Heart right ventricle (tissue), 16 donors: ENCODE results near the gene CLMP. TPM values are rescaled to one million over a fixed set of nuclear protein-coding genes. Genes with fewer than 3 reads are reported as not detected.
A peak's percentile ranks its signal among the peaks of the same experiment; 100 is the strongest.
"Not testable (repeated sequence)": the region's sequence is repeated elsewhere in the genome, so short reads cannot be mapped to it uniquely, and the experiment has no call there.

ENCODE experiments used
- ATAC-seq, 8 donors: fragments of 200-7000 bp; cut with Tn5 transposase; one replicate each; pipeline ENCODE4 v1.9.1; 2020; ENCODE audit warnings: mild to moderate bottlenecking in 8 of 8, moderate library complexity in 8 of 8, moderate number of reproducible peaks in 1 of 8
- DNase-seq, 2 donors: peaks; one replicate each; pipeline ENCODE4 v3.0.0-alpha.2; 2020
- H3K27ac ChIP-seq, 10 donors: fragments of 200-600 bp; sonication (generic) in 2 of 10; one replicate each; pipeline versions ENCODE4 v1.5.0 to v1.8.0; 2020 to 2022; ENCODE audit warnings: mild to moderate bottlenecking in 3 of 10
- H3K27me3 ChIP-seq, 7 donors: fragments of 200-600 bp; one replicate each; pipeline ENCODE4 v1.8.0; 2021 to 2022; ENCODE audit warnings: mild to moderate bottlenecking in 2 of 7
- H3K36me3 ChIP-seq, 9 donors: fragments of 200-600 bp; sonication (generic) in 1 of 9; one replicate each; pipeline versions ENCODE4 v1.5.0 to v1.8.0; 2020 to 2022; ENCODE audit warnings: mild to moderate bottlenecking in 2 of 9
- H3K4me1 ChIP-seq, 9 donors: fragments of 200-600 bp; sonication (generic) in 1 of 9; one replicate each; pipeline versions ENCODE4 v1.5.0 to v1.8.0; 2020 to 2022; ENCODE audit warnings: mild to moderate bottlenecking in 4 of 9
- H3K4me3 ChIP-seq, 10 donors: fragments of 200-600 bp; sonication (generic) in 2 of 10; one replicate each; pipeline versions ENCODE4 v1.5.0 to v1.8.0; 2020 to 2022; ENCODE audit warnings: mild to moderate bottlenecking in 7 of 10, moderate library complexity in 2 of 10
- H3K9me3 ChIP-seq, 11 donors: fragments of 200-600 bp in 10 of 11; sonication (generic) in 2 of 11; one replicate each; pipeline versions ENCODE4 v1.5.0 to v1.8.0; 2013 to 2022; ENCODE audit warnings: mild to moderate bottlenecking in 2 of 11, control low read depth in 1 of 11, moderate library complexity in 1 of 11
- CTCF ChIP-seq, 9 donors: fragments of 200-600 bp; sonication (generic) in 2 of 9; IDR thresholded peaks; one replicate each; pipeline versions ENCODE4 v1.5.0 to v1.8.0; 2021 to 2022; ENCODE audit warnings: antibody characterized with exemption in 9 of 9, mild to moderate bottlenecking in 5 of 9, moderate library complexity in 1 of 9
- WGBS, 2 donors: extraction: QIAGEN DNeasy Blood & Tissue Kit; methylation state at CpG; one replicate each; pipeline ENCODE4 v1.1.7; 2013; ENCODE audit warnings: inconsistent platforms in 1 of 2; 5-methylcytosine and 5-hydroxymethylcytosine counted together
- intact Hi-C, 10 donors: fragments of 100-400 bp; cut with DNase I; formaldehyde crosslinking; loops; one replicate each; pipeline versions ENCODE4 v1.11.1 to v1.14.2; 2022
- polyA plus RNA-seq, 2 donors: library from polyadenylated mRNA; stranded (reverse); fragments of 200-250 nt; gene quantifications; one replicate each; pipeline ENCODE4 v1.2.3, GENCODE V29; 2013
- total RNA-seq, 10 donors: library from RNA; stranded (reverse); fragmentation: NEBNext Ultra II Directional in 3 of 10; extraction: Animal tissue kit (Norgen Biotek cat#: 25700) in 3 of 10; gene quantifications; one replicate each; pipeline versions ENCODE4 v1.2.1 to v1.2.4, GENCODE V29; 2021 to 2023
- donor health status: Arrhythmogenic right ventricular cardiomyopathy.
- donor health status: ischemic (EF 13 %, LVEDD 7.1; RV severe dilation, severe dysfunction).
- donor health status: healthy with polysubstance abuse.
- donor health status: DM: no; HTN: yes; CAD: no.
- donor health status: DM: no; HTN: no; CAD: no.
- donor health status: ischemic (EF 25% LVEDD 6.9; RV normal size, moderate dysfunction).
- donor health status: ischemic (EF 25% LVEDD 5.7; RV mildly dilated, moderate dysfunction).
- donor health status: healthy.
- donor health status: DM: yes; HTN: yes; CAD: no.
- donor health status: Ischemic cardiomyopathy.
- donor health status: ischemic (EF 35%, LVEDD 5.7; RV mildly dilated, moderate dysfunction).
- donor health status: nonischemic (EF 11% LVEDD 7.7; RV severe dilation, severe dysfunction).
- donor health status: DM: yes; HTN: yes; CAD: no.
- donor health status: PGD.
- donor health status: ischemic (EF 29% LVEDD 5.4; RV normal size, mild dysfunction).
- donor health status: nonischemic (EF 23%, LVEDD 6.1; RV moderate dilation, normal function).

Gene CLMP
- total and polyA plus RNA-seq, 12 donors: 1.9 to 16.9 (median 5.2) TPM

- ATAC-seq (no peak), DNase-seq (no peak)
- Histone ChIP-seq H3K36me3 (no peaks in the 10 kb centered on the region), H3K27me3 (peaks cover 0 to 4% (median 0%) of the 10 kb centered on the region in 7 donors), H3K9me3 (no peaks in the 10 kb centered on the region), H3K27ac (peak overlapping the region in 1 of 10 donors; percentile 14), H3K4me3 (no peak overlapping the region), H3K4me1 (peaks cover 0 to 18% (median 7%) of the 10 kb centered on the region in 9 donors)
- WGBS, 2 donors: 93 to 94% methylated on average over 6 of the region's 6 CpGs
- intact Hi-C loops: no loop called here
- TF ChIP-seq CTCF (IDR thresholded peaks at IDR 0.05): no peak
Measured at GRCh38 chr11:123132881-123133280, 62.2 kb downstream of the CLMP start.

GRCh38 chr11:123132034-123132766 is 62.8 kb downstream of the CLMP start:
- H3K27me3 ChIP-seq, intact Hi-C loops, H3K4me3 ChIP-seq, DNase-seq, H3K9me3 ChIP-seq, H3K36me3 ChIP-seq: not testable (repeated sequence)
- Histone ChIP-seq H3K4me1 (peaks cover 0 to 11% (median under 1%) of the 10 kb centered on the region in 9 donors), H3K27ac (peak overlapping the region in 1 of 10 donors; percentile 8)
- 78 to 80% methylated on average over 8 of the region's 8 CpGs for WGBS, 2 donors
- peak in 3 of 8 donors; percentile 24 to 41 (median 25) for ATAC-seq

GRCh38 chr11:123129920-123130319 is 65.1 kb downstream of the CLMP start:
- no peak for ATAC-seq
- 63 to 68% methylated on average over 3 of the region's 3 CpGs for WGBS, 2 donors
- no peak for TF ChIP-seq CTCF (IDR thresholded peaks at IDR 0.05)
- Histone ChIP-seq H3K4me1 (peaks cover 0 to 4% (median 0%) of the 10 kb centered on the region in 9 donors), H3K27me3 (peaks cover 0 to 4% (median 0%) of the 10 kb centered on the region in 7 donors), H3K36me3 (no peaks in the 10 kb centered on the region), H3K9me3 (no peaks in the 10 kb centered on the region), H3K4me3 (no peak overlapping the region), H3K27ac (peak overlapping the region in 1 of 10 donors; percentile 2)
- DNase-seq: no peak
- intact Hi-C loops: no loop called here

GRCh38 chr11:123125169-123125568 is 69.9 kb downstream of the CLMP start:
- intact Hi-C loops: no loop called here
- Histone ChIP-seq H3K27me3 (peaks cover 0 to 35% (median 24%) of the 10 kb centered on the region in 7 donors), H3K36me3 (no peaks in the 10 kb centered on the region), H3K9me3 (no peaks in the 10 kb centered on the region), H3K27ac (no peak overlapping the region), H3K4me3 (no peak overlapping the region), H3K4me1 (peaks cover 0 to 13% (median 0%) of the 10 kb centered on the region in 9 donors)
- 67 to 73% methylated on average over 3 of the region's 3 CpGs for WGBS, 2 donors
- TF ChIP-seq CTCF (IDR thresholded peaks at IDR 0.05): no peak
- DNase-seq (no peak), ATAC-seq (no peak)

- Histone ChIP-seq H3K4me3 (no peak overlapping the region), H3K27me3 (peaks cover 0 to 35% (median 24%) of the 10 kb centered on the region in 7 donors), H3K9me3 (no peaks in the 10 kb centered on the region), H3K27ac (peak overlapping the region in 7 of 10 donors; percentile 9 to 62 (median 35)), H3K36me3 (no peaks in the 10 kb centered on the region), H3K4me1 (peaks cover 0 to 17% (median 0%) of the 10 kb centered on the region in 9 donors)
- intact Hi-C loops: no loop called here
- no peak for DNase-seq
- peak in 1 of 8 donors; percentile 34 for ATAC-seq
- TF ChIP-seq CTCF (IDR thresholded peaks at IDR 0.05): no peak
- 64 to 65% methylated on average over 7 of the region's 7 CpGs for WGBS, 2 donors
Measured at GRCh38 chr11:123122852-123123251, 72.2 kb downstream of the CLMP start.
